Stimulated activated naive CD8-positive, alpha-beta T cell treated with anti-CD3 and anti-CD28 coated beads, Interleukin-15, Interleukin-2, amounts not matched to agents 100 ng/mL and 50 ng/mL, for 24 hours (primary cell): ENCODE results near the gene LTC4S.

Experiments used
- H3K27ac Mint-ChIP-seq: one replicate; pipeline ENCODE4 v1.8.0; 2021; ENCODE audit warnings: mild to moderate bottlenecking, mixed read lengths
- H3K27me3 Mint-ChIP-seq: one replicate; pipeline ENCODE4 v1.8.0; 2021; ENCODE audit warnings: mixed read lengths
- H3K36me3 Mint-ChIP-seq: one replicate; pipeline ENCODE4 v1.8.0; 2021; ENCODE audit warnings: low read depth, mixed read lengths
- H3K4me1 Mint-ChIP-seq: one replicate; pipeline ENCODE4 v1.8.0; 2021; ENCODE audit warnings: low read depth, mixed read lengths
- H3K4me3 Mint-ChIP-seq: one replicate; pipeline ENCODE4 v1.8.0; 2021; ENCODE audit warnings: mild to moderate bottlenecking, mixed read lengths
- H3K9me3 Mint-ChIP-seq: one replicate; pipeline ENCODE4 v1.8.0; 2021; ENCODE audit warnings: mixed read lengths

The LTC4S gene

DNA sequence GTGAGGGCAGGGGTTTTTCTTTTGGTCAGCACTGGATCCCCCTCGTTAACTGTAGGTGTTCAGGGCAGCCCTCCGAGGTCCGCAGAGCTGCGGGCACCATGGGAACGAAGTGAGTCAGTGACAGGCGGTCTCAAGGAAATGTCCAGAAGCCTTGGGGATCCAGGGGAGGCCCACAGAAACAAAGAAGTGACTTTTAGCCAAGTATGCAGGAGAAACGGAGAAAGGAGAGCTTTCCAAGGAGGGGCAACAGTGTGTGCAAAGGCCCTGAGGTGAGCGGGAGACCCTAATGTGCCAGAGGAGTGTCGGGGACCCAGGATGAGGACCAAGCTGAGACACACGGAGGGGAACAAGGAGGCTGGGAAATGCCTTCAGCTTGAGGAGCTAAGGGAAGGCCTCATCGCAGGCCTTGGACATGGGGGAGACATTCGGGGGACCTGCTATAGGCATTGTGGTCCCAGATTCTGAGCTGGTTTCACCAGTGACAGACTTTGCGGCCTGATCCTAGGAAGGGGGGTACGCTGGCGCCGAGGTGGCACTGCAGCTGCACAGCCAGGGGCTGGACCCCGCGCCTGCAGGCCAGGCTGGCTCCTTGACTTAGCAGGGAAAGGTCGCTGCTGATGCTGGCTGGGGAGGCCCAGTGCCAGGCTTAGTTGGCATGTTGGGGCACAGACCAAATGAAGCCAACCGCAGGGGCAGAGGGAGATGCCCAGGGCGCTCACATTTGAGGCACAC lies 3.3 kb downstream of the LTC4S start:
- Mint-ChIP-seq H3K27ac (no peak overlapping the region), H3K9me3 (no peaks in the 10 kb centered on the region), H3K27me3 (no peaks in the 10 kb centered on the region), H3K36me3 (peaks cover 22% of the 10 kb centered on the region), H3K4me1 (peaks cover 31% of the 10 kb centered on the region), H3K4me3 (peak overlapping the region; percentile 55)

DNA sequence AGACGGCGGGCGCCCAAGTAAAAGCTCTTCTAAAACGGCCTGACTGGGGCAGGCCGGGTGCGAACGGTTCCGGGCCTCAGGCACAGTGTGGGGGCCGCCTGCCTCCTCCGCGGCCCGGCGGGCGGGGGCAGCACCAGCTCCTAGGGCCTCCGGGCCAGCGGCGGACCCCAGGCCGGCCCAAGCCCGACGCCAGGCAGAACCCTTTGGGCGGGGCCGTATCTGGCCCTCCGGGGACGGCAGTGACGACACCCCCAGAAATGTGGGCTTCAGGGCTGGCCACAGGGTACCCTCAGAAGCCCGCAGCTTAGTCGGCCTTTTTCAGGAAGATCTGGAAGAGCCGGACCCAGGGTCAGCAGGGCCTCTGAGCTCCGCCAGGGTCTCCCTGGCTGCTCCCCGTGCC lies 4.0 kb downstream of the LTC4S start:
- Mint-ChIP-seq H3K4me3 (no peak overlapping the region), H3K4me1 (peaks cover 37% of the 10 kb centered on the region), H3K27ac (no peak overlapping the region), H3K9me3 (no peaks in the 10 kb centered on the region), H3K27me3 (no peaks in the 10 kb centered on the region), H3K36me3 (peaks cover 22% of the 10 kb centered on the region)

DNA sequence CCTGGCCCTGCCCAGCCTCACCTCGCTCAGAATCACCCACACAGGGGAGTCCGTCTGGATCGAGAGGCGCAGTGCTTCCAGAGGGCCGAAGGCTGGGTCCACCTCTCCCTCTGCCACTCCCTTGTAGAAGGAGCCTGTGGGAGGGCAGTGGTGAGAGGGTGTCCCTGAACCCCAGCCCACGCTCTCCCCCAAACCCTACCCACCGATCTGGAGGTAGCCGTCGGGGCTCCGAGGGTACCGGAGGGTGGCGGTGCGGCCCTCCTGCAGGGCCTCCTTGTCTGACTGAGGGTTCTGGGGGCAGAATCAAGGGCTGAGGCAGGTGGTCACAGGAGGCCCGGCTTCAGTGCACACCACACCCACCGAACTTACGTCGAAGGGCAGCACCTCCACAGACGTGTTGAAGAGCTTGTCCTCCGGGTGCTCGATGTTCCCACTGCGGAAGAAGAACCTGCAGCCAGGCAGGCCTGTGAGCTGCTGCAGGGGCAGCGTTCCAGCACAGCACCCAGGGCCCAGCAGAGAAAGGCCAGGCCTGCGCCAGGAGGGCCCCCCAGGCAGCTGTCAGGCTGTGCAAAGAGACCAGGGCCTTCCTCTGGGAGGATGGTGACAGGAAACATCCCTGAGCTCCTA lies 4.5 kb downstream of the LTC4S start:
- no peak overlapping the region for H3K4me3 Mint-ChIP-seq
- no peaks in the 10 kb centered on the region for H3K9me3 Mint-ChIP-seq
- peaks cover 22% of the 10 kb centered on the region for H3K36me3 Mint-ChIP-seq
- no peak overlapping the region for H3K27ac Mint-ChIP-seq
- H3K27me3 Mint-ChIP-seq, result no peaks in the 10 kb centered on the region
- H3K4me1 Mint-ChIP-seq, result peaks cover 37% of the 10 kb centered on the region

- Mint-ChIP-seq H3K9me3 (no peaks in the 10 kb centered on the region), H3K36me3 (peaks cover 22% of the 10 kb centered on the region), H3K27ac (no peak overlapping the region), H3K27me3 (no peaks in the 10 kb centered on the region), H3K4me1 (peaks cover 35% of the 10 kb centered on the region), H3K4me3 (no peak overlapping the region)
Observed at GRCh38 chr5:179798771-179799643, 5.2 kb downstream of the LTC4S start.

DNA sequence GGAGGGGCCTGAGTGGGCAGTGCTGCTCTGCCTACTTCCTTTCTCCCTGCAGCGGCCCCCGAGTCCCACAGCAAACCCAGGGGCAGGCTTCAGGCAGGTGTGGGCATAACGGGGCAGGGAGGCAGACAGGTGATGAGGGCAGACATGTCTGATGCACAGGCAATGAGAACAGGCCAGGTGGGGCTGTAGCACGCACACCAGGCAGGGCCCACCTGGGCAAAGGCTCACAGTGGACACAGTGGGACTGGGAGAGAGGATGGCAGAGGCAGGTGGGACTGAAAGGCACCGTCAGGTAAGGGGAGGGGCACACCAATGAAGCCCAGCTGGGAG lies 5.8 kb downstream of the LTC4S start:
- no peaks in the 10 kb centered on the region for H3K9me3 Mint-ChIP-seq
- H3K4me3 Mint-ChIP-seq, result no peak overlapping the region
- H3K27me3 Mint-ChIP-seq, result no peaks in the 10 kb centered on the region
- peaks cover 35% of the 10 kb centered on the region for H3K4me1 Mint-ChIP-seq
- no peak overlapping the region for H3K27ac Mint-ChIP-seq
- H3K36me3 Mint-ChIP-seq, result peaks cover 22% of the 10 kb centered on the region

- H3K4me3 Mint-ChIP-seq, result no peak overlapping the region
- no peaks in the 10 kb centered on the region for H3K9me3 Mint-ChIP-seq
- peaks cover 22% of the 10 kb centered on the region for H3K36me3 Mint-ChIP-seq
- H3K4me1 Mint-ChIP-seq, result peaks cover 37% of the 10 kb centered on the region
- no peaks in the 10 kb centered on the region for H3K27me3 Mint-ChIP-seq
- H3K27ac Mint-ChIP-seq, result no peak overlapping the region
Observed at GRCh38 chr5:179800071-179800695, 6.4 kb downstream of the LTC4S start.

DNA sequence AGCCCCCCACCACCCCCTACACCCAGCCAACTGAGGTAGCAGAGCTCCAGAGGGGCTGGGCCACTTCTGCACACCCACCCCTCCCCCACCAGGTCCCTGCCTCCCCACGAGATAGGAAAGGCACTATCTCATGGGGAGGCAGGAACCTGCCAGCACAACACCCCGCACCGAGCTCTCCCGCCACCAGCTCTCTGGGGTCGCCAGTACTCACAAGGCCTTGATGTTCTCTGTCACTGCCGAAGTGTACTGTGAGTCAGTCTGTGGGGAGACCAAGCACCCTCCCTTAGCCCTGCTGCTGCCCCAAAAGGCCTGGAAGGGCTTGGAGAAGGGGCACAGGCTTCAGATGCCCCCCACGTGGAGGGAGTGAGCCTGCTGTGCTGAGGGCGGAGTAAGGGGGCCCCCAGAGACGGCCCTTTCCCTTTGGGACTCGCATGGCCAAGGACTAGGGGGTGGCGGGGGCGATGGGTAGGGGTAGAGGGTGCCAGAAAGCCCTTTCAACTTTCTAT lies 7.0 kb downstream of the LTC4S start:
- Mint-ChIP-seq H3K27ac (no peak overlapping the region), H3K4me1 (peaks cover 40% of the 10 kb centered on the region), H3K27me3 (no peaks in the 10 kb centered on the region), H3K4me3 (no peak overlapping the region), H3K36me3 (peaks cover 22% of the 10 kb centered on the region), H3K9me3 (no peaks in the 10 kb centered on the region)

GRCh38 chr5:179801304-179802206 lies 7.8 kb downstream of the LTC4S start:
- peaks cover 22% of the 10 kb centered on the region for H3K36me3 Mint-ChIP-seq
- H3K27ac Mint-ChIP-seq, result no peak overlapping the region
- H3K4me3 Mint-ChIP-seq, result no peak overlapping the region

DNA sequence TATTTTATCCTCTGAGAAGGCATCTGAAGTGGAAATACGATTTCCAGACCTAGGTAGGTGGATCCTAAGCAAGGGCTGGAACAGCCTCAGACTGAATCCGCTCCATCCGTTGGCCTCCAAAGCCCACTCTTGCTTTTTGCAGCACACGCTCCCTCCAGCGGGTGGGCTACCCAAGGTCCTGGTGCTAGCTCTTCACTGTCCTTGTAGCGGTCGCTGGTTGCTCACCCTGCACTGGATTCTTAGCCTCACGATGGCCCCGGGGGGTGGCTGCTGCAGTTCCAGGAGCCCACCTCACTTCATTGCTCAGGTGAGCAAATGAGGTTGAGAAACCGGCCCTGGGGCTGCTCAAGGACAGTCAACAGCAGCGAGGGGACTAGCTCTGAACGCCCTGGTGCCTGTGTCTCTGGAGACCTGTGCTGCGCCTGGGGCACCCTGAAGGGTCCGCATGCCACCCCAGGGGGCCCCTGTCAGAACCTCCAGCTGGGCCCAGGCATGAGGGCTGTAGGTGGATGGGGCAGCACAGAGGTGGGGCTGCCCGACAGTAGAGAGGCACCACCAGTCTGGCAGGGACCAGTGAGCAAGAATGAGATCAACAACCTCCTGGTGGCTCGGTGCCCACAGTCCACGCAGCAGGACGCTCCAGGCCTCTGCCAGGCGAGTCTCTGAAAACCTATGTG lies 8.6 kb downstream of the LTC4S start:
- peak overlapping the region; percentile 26 for H3K27ac Mint-ChIP-seq
- H3K27me3 Mint-ChIP-seq, result no peaks in the 10 kb centered on the region
- H3K4me1 Mint-ChIP-seq, result peaks cover 35% of the 10 kb centered on the region
- no peak overlapping the region for H3K4me3 Mint-ChIP-seq
- H3K36me3 Mint-ChIP-seq, result peaks cover 17% of the 10 kb centered on the region
- H3K9me3 Mint-ChIP-seq, result no peaks in the 10 kb centered on the region

More at GRCh38 chr5:179801304-179802206, 7.8 kb downstream of the LTC4S start:
- peaks cover 40% of the 10 kb centered on the region for H3K4me1 Mint-ChIP-seq
- no peaks in the 10 kb centered on the region for H3K27me3 Mint-ChIP-seq
- H3K9me3 Mint-ChIP-seq, result no peaks in the 10 kb centered on the region

GRCh38 chr5:179802950-179803562 lies 9.3 kb downstream of the LTC4S start:
- H3K9me3 Mint-ChIP-seq, result no peaks in the 10 kb centered on the region
- no peak overlapping the region for H3K4me3 Mint-ChIP-seq
- peaks cover 36% of the 10 kb centered on the region for H3K4me1 Mint-ChIP-seq
- H3K36me3 Mint-ChIP-seq, result peaks cover 17% of the 10 kb centered on the region
- H3K27me3 Mint-ChIP-seq, result no peaks in the 10 kb centered on the region
- H3K27ac Mint-ChIP-seq, result peak overlapping the region; percentile 26

GRCh38 chr5:179803651-179804554 lies 10.1 kb downstream of the LTC4S start:
- no peaks in the 10 kb centered on the region for H3K27me3 Mint-ChIP-seq
- peaks cover 16% of the 10 kb centered on the region for H3K36me3 Mint-ChIP-seq
- H3K4me3 Mint-ChIP-seq, result peak overlapping the region; percentile 84
- no peaks in the 10 kb centered on the region for H3K9me3 Mint-ChIP-seq
- peaks cover 38% of the 10 kb centered on the region for H3K4me1 Mint-ChIP-seq
- peak overlapping the region; percentile 61 for H3K27ac Mint-ChIP-seq

DNA sequence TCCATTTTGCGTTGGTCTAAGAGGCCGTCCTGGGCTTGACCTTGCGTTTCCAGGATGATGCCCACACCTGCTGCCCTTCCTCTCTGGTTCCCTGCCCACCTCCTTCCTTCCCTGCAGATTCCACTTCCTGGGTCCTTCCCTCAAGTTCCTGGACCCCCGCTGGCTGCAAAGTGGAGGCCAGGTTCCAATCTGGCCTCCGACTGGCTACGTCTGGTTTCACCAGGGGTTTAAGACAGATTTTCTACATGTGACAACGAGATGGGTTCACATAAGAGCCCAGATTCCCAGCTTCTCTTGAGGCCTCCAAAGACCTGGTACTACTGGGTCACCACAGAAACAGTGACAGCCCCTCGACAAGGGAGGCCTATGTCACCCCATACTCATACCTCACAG lies 10.8 kb downstream of the LTC4S start:
- Mint-ChIP-seq H3K36me3 (peaks cover 9% of the 10 kb centered on the region), H3K27me3 (no peaks in the 10 kb centered on the region), H3K4me1 (peaks cover 38% of the 10 kb centered on the region), H3K9me3 (no peaks in the 10 kb centered on the region), H3K4me3 (peak overlapping the region; percentile 84), H3K27ac (no peak overlapping the region)
